Right atrium auricular region (tissue), 2 donors: ENCODE measurements around the gene P2RX3. TPM values are rescaled to one million over a fixed set of nuclear protein-coding genes. Genes with fewer than 3 reads are reported as not detected.

Experiments used
- DNase-seq: peaks from one replicate; pipeline ENCODE4 v3.0.0-alpha.2; 2019; ENCODE audit warnings: low spot score
- H3K27ac ChIP-seq, 2 donors: fragments of 200-600 bp; sonication (generic); 1 replicate in 1 of 2; 2 replicates in 1 of 2; pipeline ENCODE4 v1.5.1; 2016 to 2019
- H3K27me3 ChIP-seq, 2 donors: fragments of 200-600 bp; sonication (generic); one replicate each; pipeline versions ENCODE4 v1.5.1 to v1.6.0; 2017 to 2019
- H3K36me3 ChIP-seq: fragments of 200-600 bp; sonication (generic); one replicate; pipeline ENCODE4 v1.5.1; 2016
- H3K4me1 ChIP-seq, 2 donors: fragments of 200-600 bp; sonication (generic); one replicate each; pipeline versions ENCODE4 v1.5.1 to v1.6.0; 2017 to 2019
- H3K4me3 ChIP-seq, 2 donors: fragments of 200-600 bp; sonication (generic); 1 replicate in 1 of 2; 2 replicates in 1 of 2; pipeline ENCODE4 v1.5.1; 2017 to 2019; ENCODE audit warnings: mild to moderate bottlenecking in 1 of 2, moderate library complexity in 1 of 2
- H3K9me3 ChIP-seq, 2 donors: fragments of 200-600 bp; sonication (generic); one replicate each; pipeline ENCODE4 v1.5.1; 2019
- total RNA-seq, 2 donors: library from RNA; depleted of rRNA; stranded (reverse); fragments of >200 nt; gene quantifications; one replicate each; pipeline ENCODE4 v1.1.0, GENCODE V29; 2016
- TF ChIP-seq, protein P1 (sequence below), 2 donors: fragments of 200-600 bp; sonication (generic); IDR thresholded peaks; one replicate each; pipeline ENCODE4 v1.5.1; 2019; ENCODE audit warnings: antibody characterized with exemption in 2 of 2

The P2RX3 gene
- total RNA-seq, 2 donors from 2014 or later = 1.4 TPM; not detected in 1

DNA sequence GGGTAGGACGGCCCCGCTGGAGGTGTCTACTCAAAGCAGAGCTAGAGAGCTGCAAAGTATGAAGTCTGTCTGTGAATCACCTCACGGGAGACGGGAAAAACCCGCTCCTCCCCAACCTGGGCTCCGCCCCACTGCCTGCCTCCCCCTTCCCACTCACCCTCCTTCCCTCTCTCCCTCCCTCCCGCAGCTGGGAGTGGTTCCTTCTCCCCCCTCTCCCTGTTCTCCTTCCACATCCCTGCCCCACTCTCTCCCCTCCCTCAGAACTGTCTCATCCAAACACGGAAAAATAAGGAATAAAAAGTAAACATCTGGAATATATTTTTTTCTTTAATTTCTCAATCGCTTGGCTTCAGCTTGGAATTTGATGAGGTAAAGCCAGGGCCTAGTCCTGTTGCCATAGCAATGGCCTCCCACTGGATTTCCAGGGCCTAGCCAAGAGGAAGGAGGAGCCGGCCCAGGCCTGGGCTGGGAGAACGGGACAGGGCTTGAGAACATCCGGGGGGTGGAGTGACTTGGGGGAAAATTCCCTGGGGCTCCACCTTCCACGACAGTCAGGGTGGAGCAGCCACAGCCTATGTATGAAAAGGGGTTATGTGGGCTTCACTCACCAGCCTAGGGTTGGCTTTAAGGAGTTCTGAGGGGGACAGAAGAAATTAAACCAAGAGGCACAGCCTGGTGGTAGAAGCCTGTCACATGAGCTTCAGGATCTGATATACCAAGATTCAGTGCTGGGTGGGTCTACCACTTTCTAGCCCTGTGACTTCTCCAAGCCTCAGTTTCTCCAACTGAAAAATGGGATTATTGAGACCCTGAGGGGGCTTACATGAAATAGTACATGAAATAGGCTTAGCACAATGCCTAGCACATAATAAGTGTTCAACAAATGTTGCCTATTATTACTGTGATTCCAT is 15.6 kb upstream of the P2RX3 start:
- TF ChIP-seq, protein P1, sequence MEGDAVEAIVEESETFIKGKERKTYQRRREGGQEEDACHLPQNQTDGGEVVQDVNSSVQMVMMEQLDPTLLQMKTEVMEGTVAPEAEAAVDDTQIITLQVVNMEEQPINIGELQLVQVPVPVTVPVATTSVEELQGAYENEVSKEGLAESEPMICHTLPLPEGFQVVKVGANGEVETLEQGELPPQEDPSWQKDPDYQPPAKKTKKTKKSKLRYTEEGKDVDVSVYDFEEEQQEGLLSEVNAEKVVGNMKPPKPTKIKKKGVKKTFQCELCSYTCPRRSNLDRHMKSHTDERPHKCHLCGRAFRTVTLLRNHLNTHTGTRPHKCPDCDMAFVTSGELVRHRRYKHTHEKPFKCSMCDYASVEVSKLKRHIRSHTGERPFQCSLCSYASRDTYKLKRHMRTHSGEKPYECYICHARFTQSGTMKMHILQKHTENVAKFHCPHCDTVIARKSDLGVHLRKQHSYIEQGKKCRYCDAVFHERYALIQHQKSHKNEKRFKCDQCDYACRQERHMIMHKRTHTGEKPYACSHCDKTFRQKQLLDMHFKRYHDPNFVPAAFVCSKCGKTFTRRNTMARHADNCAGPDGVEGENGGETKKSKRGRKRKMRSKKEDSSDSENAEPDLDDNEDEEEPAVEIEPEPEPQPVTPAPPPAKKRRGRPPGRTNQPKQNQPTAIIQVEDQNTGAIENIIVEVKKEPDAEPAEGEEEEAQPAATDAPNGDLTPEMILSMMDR (IDR thresholded peaks at IDR 0.05) = no peak
- H3K36me3 ChIP-seq = peaks cover 43% of the 10 kb centered on the region
- peak; percentile 95 for DNase-seq
- H3K9me3 ChIP-seq = no peaks in the 10 kb centered on the region
- H3K27me3 ChIP-seq = no peaks in the 10 kb centered on the region
- peaks cover 0 to 68% of the 10 kb centered on the region in 2 donors for H3K4me1 ChIP-seq
- H3K27ac ChIP-seq = peak overlapping the region; percentile 90 to 94
- peak overlapping the region; percentile 62 to 86 for H3K4me3 ChIP-seq

- peaks cover 43% of the 10 kb centered on the region for H3K36me3 ChIP-seq
- no peaks in the 10 kb centered on the region for H3K9me3 ChIP-seq
- H3K27ac ChIP-seq = peak overlapping the region; percentile 90 to 94
- H3K4me3 ChIP-seq = peak overlapping the region; percentile 62 to 86
- DNase-seq = no peak
- peaks cover 0 to 61% of the 10 kb centered on the region in 2 donors for H3K4me1 ChIP-seq
- TF ChIP-seq, protein P1 (IDR thresholded peaks at IDR 0.05) = no peak
- no peaks in the 10 kb centered on the region for H3K27me3 ChIP-seq
Observed at GRCh38 chr11:57323167-57323854, 14.8 kb upstream of the P2RX3 start.

- Histone ChIP-seq H3K27ac (peak overlapping the region; percentile 90 to 94), H3K27me3 (no peaks in the 10 kb centered on the region), H3K36me3 (peaks cover 43% of the 10 kb centered on the region), H3K4me1 (peaks cover 0 to 57% of the 10 kb centered on the region in 2 donors), H3K4me3 (peak overlapping the region; percentile 62 to 86), H3K9me3 (no peaks in the 10 kb centered on the region)
- no peak for DNase-seq
- TF ChIP-seq, protein P1 (IDR thresholded peaks at IDR 0.05) = no peak
Observed at GRCh38 chr11:57323855-57324153, 14.3 kb upstream of the P2RX3 start.

GRCh38 chr11:57324154-57324885 is 13.8 kb upstream of the P2RX3 start:
- no peak for DNase-seq
- Histone ChIP-seq H3K36me3 (peaks cover 43% of the 10 kb centered on the region), H3K27me3 (no peaks in the 10 kb centered on the region), H3K4me1 (peaks cover 0 to 57% of the 10 kb centered on the region in 2 donors), H3K9me3 (no peaks in the 10 kb centered on the region), H3K27ac (peak overlapping the region; percentile 90 to 94), H3K4me3 (peak overlapping the region; percentile 62 to 86)
- TF ChIP-seq, protein P1 (IDR thresholded peaks at IDR 0.05) = no peak

- Histone ChIP-seq H3K27me3 (no peaks in the 10 kb centered on the region), H3K27ac (peak within 1 kb of the TSS; percentile 90 to 94), H3K4me1 (peaks cover 0 to 52% of the 10 kb centered on the region in 2 donors), H3K36me3 (peaks cover 44% of the 10 kb centered on the region), H3K4me3 (peak within 1 kb of the TSS; percentile 62 to 86), H3K9me3 (no peaks in the 10 kb centered on the region)
- TF ChIP-seq, protein P1 (IDR thresholded peaks at IDR 0.05) = no peak
- DNase-seq = peak; percentile 100
Observed at GRCh38 chr11:57324886-57325734, 13.0 kb upstream of the P2RX3 start, which contains the start of gene TNKS1BP1. TNKS1BP1 (minus strand) TSS chr11:57324952; CDS start chr11:57321885, 3,067 bp downstream.
